A549 (cell line): Measurements from ENCODE around the gene LAMTOR5.

Experiments
- CEBPB ChIP-seq, 2 experiments: fragments of >200 bp in 1 of 2; sonication (Bioruptor Twin) in 1 of 2; formaldehyde crosslinking in 1 of 2; IDR thresholded peaks; 2 replicates each; pipeline ENCODE4 v1.6.1; 2012 to 2016
- FOSL2 ChIP-seq, 2 experiments: fragments of 450-650 bp in 1 of 2; fragments of >200 bp in 1 of 2; sonication (Bioruptor Twin) in 1 of 2; formaldehyde crosslinking; IDR thresholded peaks; 2 replicates each; pipeline versions ENCODE4 v1.5.0 to v1.6.1; 2016 to 2020; ENCODE audit warnings: mild to moderate bottlenecking in 1 of 2, moderate library complexity in 1 of 2
- HOXA7 ChIP-seq: fragments of 250-450 bp; sonication (Bioruptor Pico); IDR thresholded peaks from 2 replicates; pipeline ENCODE4 v1.5.0; 2020; ENCODE audit warnings: mild to moderate bottlenecking, moderate library complexity
- KDM1A ChIP-seq: fragments of 200-600 bp; sonication (generic); IDR thresholded peaks from 2 replicates; pipeline ENCODE4 v1.6.1; 2016; ENCODE audit warnings: low read depth, mild to moderate bottlenecking
- POLR2A ChIP-seq: IDR thresholded peaks from 2 replicates; pipeline ENCODE4 v1.6.1; 2012; ENCODE audit warnings: mild to moderate bottlenecking, low read length
- TF ChIP-seq, protein P1 (sequence below): fragments of >200 bp; sonication (Bioruptor Twin); formaldehyde crosslinking; IDR thresholded peaks from 3 replicates; pipeline ENCODE4 v1.5.1; 2016
- TF ChIP-seq, protein P2 (sequence below): fragments of 150-350 bp; IDR thresholded peaks from 2 replicates; pipeline ENCODE4 v1.6.1; 2014; ENCODE audit warnings: low read depth, mild to moderate bottlenecking, low read length
- TF ChIP-seq, protein P3 (sequence below): fragments of >200 bp; sonication (Bioruptor Twin); formaldehyde crosslinking; IDR thresholded peaks from 3 replicates; pipeline ENCODE4 v1.6.1; 2016
- TF ChIP-seq, protein P4 (sequence below): fragments of 250-450 bp; sonication (Bioruptor Pico); IDR thresholded peaks from 2 replicates; pipeline ENCODE4 v1.5.0; 2021; ENCODE audit warnings: mild to moderate bottlenecking, moderate library complexity, borderline replicate concordance
- TF ChIP-seq, protein P5 (sequence below): fragments of 200-600 bp; sonication (generic); IDR thresholded peaks from 2 replicates; pipeline ENCODE4 v1.6.1; 2016; ENCODE audit warnings: antibody characterized with exemption, mild to moderate bottlenecking, moderate library complexity

GRCh38 chr1:110454328-110454727 lies 46.8 kb upstream of the LAMTOR5 start:
- TF ChIP-seq POLR2A (no peak), KDM1A (no peak), CEBPB (IDR thresholded peaks at IDR 0.05) (no peak), HOXA7 (CRISPR knock-in tag) (no peak), FOSL2 (IDR thresholded peaks at IDR 0.05) (no peak), FOSL2 (CRISPR knock-in tag; IDR thresholded peaks at IDR 0.05) (no peak)
- TF ChIP-seq, protein P1, sequence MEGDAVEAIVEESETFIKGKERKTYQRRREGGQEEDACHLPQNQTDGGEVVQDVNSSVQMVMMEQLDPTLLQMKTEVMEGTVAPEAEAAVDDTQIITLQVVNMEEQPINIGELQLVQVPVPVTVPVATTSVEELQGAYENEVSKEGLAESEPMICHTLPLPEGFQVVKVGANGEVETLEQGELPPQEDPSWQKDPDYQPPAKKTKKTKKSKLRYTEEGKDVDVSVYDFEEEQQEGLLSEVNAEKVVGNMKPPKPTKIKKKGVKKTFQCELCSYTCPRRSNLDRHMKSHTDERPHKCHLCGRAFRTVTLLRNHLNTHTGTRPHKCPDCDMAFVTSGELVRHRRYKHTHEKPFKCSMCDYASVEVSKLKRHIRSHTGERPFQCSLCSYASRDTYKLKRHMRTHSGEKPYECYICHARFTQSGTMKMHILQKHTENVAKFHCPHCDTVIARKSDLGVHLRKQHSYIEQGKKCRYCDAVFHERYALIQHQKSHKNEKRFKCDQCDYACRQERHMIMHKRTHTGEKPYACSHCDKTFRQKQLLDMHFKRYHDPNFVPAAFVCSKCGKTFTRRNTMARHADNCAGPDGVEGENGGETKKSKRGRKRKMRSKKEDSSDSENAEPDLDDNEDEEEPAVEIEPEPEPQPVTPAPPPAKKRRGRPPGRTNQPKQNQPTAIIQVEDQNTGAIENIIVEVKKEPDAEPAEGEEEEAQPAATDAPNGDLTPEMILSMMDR, result no peak
- TF ChIP-seq, protein P2, sequence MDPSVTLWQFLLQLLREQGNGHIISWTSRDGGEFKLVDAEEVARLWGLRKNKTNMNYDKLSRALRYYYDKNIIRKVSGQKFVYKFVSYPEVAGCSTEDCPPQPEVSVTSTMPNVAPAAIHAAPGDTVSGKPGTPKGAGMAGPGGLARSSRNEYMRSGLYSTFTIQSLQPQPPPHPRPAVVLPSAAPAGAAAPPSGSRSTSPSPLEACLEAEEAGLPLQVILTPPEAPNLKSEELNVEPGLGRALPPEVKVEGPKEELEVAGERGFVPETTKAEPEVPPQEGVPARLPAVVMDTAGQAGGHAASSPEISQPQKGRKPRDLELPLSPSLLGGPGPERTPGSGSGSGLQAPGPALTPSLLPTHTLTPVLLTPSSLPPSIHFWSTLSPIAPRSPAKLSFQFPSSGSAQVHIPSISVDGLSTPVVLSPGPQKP, result no peak
- TF ChIP-seq, protein P3, sequence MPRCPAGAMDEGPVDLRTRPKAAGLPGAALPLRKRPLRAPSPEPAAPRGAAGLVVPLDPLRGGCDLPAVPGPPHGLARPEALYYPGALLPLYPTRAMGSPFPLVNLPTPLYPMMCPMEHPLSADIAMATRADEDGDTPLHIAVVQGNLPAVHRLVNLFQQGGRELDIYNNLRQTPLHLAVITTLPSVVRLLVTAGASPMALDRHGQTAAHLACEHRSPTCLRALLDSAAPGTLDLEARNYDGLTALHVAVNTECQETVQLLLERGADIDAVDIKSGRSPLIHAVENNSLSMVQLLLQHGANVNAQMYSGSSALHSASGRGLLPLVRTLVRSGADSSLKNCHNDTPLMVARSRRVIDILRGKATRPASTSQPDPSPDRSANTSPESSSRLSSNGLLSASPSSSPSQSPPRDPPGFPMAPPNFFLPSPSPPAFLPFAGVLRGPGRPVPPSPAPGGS, result no peak
- TF ChIP-seq, protein P4, sequence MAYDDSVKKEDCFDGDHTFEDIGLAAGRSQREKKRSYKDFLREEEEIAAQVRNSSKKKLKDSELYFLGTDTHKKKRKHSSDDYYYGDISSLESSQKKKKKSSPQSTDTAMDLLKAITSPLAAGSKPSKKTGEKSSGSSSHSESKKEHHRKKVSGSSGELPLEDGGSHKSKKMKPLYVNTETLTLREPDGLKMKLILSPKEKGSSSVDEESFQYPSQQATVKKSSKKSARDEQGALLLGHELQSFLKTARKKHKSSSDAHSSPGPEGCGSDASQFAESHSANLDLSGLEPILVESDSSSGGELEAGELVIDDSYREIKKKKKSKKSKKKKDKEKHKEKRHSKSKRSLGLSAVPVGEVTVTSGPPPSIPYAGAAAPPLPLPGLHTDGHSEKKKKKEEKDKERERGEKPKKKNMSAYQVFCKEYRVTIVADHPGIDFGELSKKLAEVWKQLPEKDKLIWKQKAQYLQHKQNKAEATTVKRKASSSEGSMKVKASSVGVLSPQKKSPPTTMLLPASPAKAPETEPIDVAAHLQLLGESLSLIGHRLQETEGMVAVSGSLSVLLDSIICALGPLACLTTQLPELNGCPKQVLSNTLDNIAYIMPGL (CRISPR knock-in tag), result no peak
- TF ChIP-seq, protein P5, sequence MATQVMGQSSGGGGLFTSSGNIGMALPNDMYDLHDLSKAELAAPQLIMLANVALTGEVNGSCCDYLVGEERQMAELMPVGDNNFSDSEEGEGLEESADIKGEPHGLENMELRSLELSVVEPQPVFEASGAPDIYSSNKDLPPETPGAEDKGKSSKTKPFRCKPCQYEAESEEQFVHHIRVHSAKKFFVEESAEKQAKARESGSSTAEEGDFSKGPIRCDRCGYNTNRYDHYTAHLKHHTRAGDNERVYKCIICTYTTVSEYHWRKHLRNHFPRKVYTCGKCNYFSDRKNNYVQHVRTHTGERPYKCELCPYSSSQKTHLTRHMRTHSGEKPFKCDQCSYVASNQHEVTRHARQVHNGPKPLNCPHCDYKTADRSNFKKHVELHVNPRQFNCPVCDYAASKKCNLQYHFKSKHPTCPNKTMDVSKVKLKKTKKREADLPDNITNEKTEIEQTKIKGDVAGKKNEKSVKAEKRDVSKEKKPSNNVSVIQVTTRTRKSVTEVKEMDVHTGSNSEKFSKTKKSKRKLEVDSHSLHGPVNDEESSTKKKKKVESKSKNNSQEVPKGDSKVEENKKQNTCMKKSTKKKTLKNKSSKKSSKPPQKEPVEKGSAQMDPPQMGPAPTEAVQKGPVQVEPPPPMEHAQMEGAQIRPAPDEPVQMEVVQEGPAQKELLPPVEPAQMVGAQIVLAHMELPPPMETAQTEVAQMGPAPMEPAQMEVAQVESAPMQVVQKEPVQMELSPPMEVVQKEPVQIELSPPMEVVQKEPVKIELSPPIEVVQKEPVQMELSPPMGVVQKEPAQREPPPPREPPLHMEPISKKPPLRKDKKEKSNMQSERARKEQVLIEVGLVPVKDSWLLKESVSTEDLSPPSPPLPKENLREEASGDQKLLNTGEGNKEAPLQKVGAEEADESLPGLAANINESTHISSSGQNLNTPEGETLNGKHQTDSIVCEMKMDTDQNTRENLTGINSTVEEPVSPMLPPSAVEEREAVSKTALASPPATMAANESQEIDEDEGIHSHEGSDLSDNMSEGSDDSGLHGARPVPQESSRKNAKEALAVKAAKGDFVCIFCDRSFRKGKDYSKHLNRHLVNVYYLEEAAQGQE, result no peak
